GM21526 (cell line): Measurements from ENCODE around the gene ACTL6B.

Experiments used
- ATAC-seq: cut with Tn5 transposase; IDR thresholded peaks from one replicate; pipeline ENCODE4 v1.9.1; 2021; ENCODE audit warnings: moderate library complexity; ENCODE audit not compliant: unreplicated experiment, low FRiP score

ACTL6B gene

GRCh38 chr7:100604028-100604975 is 51.9 kb downstream of the ACTL6B start:
- no peak for ATAC-seq

GRCh38 chr7:100603726-100604027 is 52.6 kb downstream of the ACTL6B start:
- ATAC-seq, result no peak

- ATAC-seq, result no peak
Observed at GRCh38 chr7:100602889-100603725, 53.1 kb downstream of the ACTL6B start.

- ATAC-seq, result no peak
Observed at GRCh38 chr7:100600730-100601038, 55.6 kb downstream of the ACTL6B start.

- no peak for ATAC-seq
Observed at GRCh38 chr7:100599911-100600729, 56.1 kb downstream of the ACTL6B start.

- ATAC-seq, result no peak
Observed at GRCh38 chr7:100598425-100598824, 57.8 kb downstream of the ACTL6B start.

- ATAC-seq, result no peak
Observed at GRCh38 chr7:100595188-100595587, 61.1 kb downstream of the ACTL6B start.
